Measurements from ENCODE around the gene DTNBP1. TPM values are rescaled to one million over a fixed set of nuclear protein-coding genes. Genes with fewer than 3 reads are reported as not detected.

The DTNBP1 gene
- total and polyA plus RNA-seq, 12 donors: 4.2 to 17.1 (median 9.0) TPM

DNA sequence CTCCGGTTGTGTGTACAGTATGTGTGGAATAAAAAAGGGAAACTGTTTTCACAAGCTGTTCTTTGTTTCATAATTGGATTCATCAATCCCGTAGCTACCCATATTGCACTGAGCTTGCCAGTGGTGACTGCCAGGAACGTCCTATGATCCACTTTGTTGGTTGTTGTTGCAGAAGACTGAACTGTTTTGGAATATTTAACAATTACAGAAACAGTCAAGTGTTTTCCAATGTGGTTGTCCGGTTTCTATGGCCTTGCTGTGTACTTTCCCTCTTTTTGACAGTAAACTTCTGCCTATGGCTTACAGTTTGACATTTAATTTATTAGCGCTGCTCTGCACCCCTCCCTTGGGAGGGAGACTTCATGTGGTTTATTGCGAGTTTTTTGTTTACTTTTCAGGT is 141.2 kb downstream of the DTNBP1 start:
- peak in 4 of 7 donors; percentile 2 to 50 (median 4) for DNase-seq
- peaks cover 0 to 69% of the 10 kb centered on the region in 2 donors for H3K36me3 ChIP-seq (replicated peaks in 1 of 2)
- no peaks in the 10 kb centered on the region for H3K9me3 ChIP-seq (replicated peaks in 1 of 3)
- H3K4me1 ChIP-seq (replicated peaks in 1 of 2): no peaks in the 10 kb centered on the region
- intact Hi-C loops (cut with DNase I): loop anchor here in 1 of 2 donors (10.0 kb wide), 1 partner anchor 93 kb away; no protein-coding TSS in a partner anchor
- no peak overlapping the region for H3K4me3 ChIP-seq
- no peak overlapping the region for H3K27ac ChIP-seq
- WGBS, 4 donors: 73 to 84% (median 78%) methylated on average over 6 of the region's 6 CpGs
- H3K27me3 ChIP-seq: no peaks in the 10 kb centered on the region
- TF ChIP-seq, protein P1, sequence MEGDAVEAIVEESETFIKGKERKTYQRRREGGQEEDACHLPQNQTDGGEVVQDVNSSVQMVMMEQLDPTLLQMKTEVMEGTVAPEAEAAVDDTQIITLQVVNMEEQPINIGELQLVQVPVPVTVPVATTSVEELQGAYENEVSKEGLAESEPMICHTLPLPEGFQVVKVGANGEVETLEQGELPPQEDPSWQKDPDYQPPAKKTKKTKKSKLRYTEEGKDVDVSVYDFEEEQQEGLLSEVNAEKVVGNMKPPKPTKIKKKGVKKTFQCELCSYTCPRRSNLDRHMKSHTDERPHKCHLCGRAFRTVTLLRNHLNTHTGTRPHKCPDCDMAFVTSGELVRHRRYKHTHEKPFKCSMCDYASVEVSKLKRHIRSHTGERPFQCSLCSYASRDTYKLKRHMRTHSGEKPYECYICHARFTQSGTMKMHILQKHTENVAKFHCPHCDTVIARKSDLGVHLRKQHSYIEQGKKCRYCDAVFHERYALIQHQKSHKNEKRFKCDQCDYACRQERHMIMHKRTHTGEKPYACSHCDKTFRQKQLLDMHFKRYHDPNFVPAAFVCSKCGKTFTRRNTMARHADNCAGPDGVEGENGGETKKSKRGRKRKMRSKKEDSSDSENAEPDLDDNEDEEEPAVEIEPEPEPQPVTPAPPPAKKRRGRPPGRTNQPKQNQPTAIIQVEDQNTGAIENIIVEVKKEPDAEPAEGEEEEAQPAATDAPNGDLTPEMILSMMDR (IDR thresholded peaks at IDR 0.05): no peak
- no peak for TF ChIP-seq POLR2A (IDR thresholded peaks at IDR 0.05)

DNA sequence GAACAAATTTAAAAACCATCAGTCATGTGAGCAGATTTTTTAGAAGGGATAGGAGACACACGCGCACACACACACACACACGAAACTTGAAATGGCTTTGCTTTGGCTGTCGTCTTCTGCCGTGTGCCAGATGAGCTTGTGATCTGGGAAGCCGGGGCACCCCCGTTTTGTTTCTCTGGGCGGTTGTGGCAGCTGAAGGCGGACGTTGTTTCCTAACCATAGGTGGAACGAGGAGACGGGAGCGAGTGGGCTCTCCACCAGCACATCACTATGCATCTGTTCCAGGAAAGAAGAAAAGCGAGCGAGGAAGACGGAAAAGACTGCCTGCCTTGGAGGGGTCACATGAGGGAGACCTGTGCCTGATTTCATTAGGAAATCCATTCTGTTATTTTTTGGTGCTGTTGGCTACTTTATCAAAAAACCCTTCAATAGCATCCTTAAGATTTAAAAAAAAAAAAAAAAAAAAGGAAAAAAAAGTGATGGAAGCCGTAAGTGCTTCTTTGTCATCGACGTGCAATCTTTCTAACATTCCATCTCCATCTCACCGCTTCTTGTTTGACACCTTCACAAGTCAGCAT is 142.1 kb downstream of the DTNBP1 start:
- Histone ChIP-seq H3K9me3 (replicated peaks in 1 of 3) (no peaks in the 10 kb centered on the region), H3K27ac (no peak overlapping the region), H3K4me1 (replicated peaks in 1 of 2) (no peaks in the 10 kb centered on the region), H3K36me3 (replicated peaks in 1 of 2) (peaks cover 0 to 69% of the 10 kb centered on the region in 2 donors), H3K4me3 (no peak overlapping the region), H3K27me3 (no peaks in the 10 kb centered on the region)
- DNase-seq: peak in 4 of 7 donors; percentile 3 to 49 (median 14)
- 94 to 98% (median 96%) methylated on average over 20 of the region's 20 CpGs for WGBS, 4 donors
- intact Hi-C loops (cut with DNase I): loop anchor here in 1 of 2 donors (10.0 kb wide), 1 partner anchor 94 kb away; no protein-coding TSS in a partner anchor
- TF ChIP-seq, protein P1 (IDR thresholded peaks at IDR 0.05): no peak
- no peak for TF ChIP-seq POLR2A (IDR thresholded peaks at IDR 0.05)

DNA sequence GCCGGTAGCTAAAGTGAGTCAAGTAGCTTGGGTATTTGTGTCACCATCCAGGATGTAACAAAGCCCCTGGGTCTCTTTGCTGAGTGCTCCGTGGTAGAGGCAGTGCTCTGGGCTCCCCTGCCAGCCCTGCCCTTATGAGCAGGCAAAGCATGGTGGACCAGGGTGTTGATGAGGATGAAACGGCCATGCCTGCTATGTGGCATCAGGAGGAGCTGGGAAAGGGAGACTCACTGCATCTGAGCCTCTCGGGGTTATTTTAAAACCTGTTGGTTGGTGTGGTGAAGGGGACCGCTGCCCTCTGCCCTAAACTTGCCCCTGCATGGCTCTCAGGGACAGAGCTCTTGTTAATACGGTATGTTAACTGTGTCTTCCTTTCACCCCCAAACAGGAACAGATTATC is 143.1 kb downstream of the DTNBP1 start:
- no peaks in the 10 kb centered on the region for H3K27me3 ChIP-seq
- H3K4me3 ChIP-seq: no peak overlapping the region
- no peak overlapping the region for H3K27ac ChIP-seq
- TF ChIP-seq, protein P1 (IDR thresholded peaks at IDR 0.05): no peak
- TF ChIP-seq POLR2A (IDR thresholded peaks at IDR 0.05): no peak
- H3K9me3 ChIP-seq (replicated peaks in 1 of 3): no peaks in the 10 kb centered on the region
- DNase-seq: no peak
- intact Hi-C loops (cut with DNase I): loop anchor here (10.0 kb wide), 1 partner anchor 95 kb away; no protein-coding TSS in a partner anchor
- peaks cover 0 to 69% of the 10 kb centered on the region in 2 donors for H3K36me3 ChIP-seq (replicated peaks in 1 of 2)
- no peaks in the 10 kb centered on the region for H3K4me1 ChIP-seq (replicated peaks in 1 of 2)
- 85 to 94% (median 89%) methylated on average over 6 of the region's 6 CpGs for WGBS, 4 donors

DNA sequence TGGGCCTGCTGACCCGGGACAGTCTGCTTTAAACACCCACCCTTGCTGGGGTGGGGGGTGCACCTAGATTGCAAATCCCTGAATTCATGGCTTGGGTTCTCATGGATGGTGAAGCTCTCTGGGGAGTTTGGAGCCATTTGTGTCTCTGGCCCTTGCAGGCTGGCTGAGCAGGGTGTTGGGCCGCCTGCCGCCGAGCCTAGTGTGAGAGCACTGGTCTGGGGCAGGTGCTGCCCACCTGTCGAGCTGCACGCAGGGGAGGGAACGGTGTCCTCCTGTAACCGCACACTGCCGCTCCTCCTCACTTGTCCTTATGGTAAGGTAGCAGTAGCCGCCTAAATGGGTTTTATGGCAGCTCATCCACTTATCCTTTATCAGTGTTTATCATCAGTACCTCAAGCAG is 143.9 kb downstream of the DTNBP1 start:
- Histone ChIP-seq H3K27ac (no peak overlapping the region), H3K4me3 (no peak overlapping the region), H3K36me3 (replicated peaks in 1 of 2) (peaks cover 0 to 65% of the 10 kb centered on the region in 2 donors), H3K27me3 (no peaks in the 10 kb centered on the region), H3K4me1 (replicated peaks in 1 of 2) (no peaks in the 10 kb centered on the region), H3K9me3 (replicated peaks in 1 of 3) (no peaks in the 10 kb centered on the region)
- 91 to 99% (median 97%) methylated on average over 7 to 10 of the region's 10 CpGs for WGBS, 4 donors
- intact Hi-C loops (cut with DNase I): loop anchor here in 1 of 2 donors (10.0 kb wide), 1 partner anchor 96 kb away; no protein-coding TSS in a partner anchor
- TF ChIP-seq, protein P1 (IDR thresholded peaks at IDR 0.05): no peak
- no peak for TF ChIP-seq POLR2A (IDR thresholded peaks at IDR 0.05)
- no peak for DNase-seq

All from adrenal gland (tissue), 12 donors.